Gastrocnemius medialis (tissue), 4 donors: Measurements from ENCODE around the gene PPCS.

Experiments used
- CTCF ChIP-seq, 5 experiments: fragments of 450-650 bp in 3 of 5; fragments of 200-600 bp in 2 of 5; sonication (generic) in 2 of 5; IDR thresholded peaks in 4 of 5; conservative IDR thresholded peaks in 1 of 5; 1 replicate in 4 of 5; 2 replicates in 1 of 5; pipeline ENCODE4 v1.5.1; 2016 to 2019; ENCODE audit warnings: antibody characterized with exemption in 5 of 5, mild to moderate bottlenecking in 3 of 5, moderate library complexity in 3 of 5
- POLR2A ChIP-seq, 2 donors: fragments of 450-650 bp; IDR thresholded peaks; one replicate each; pipeline ENCODE4 v1.6.1; 2017; ENCODE audit warnings: antibody characterized with exemption in 2 of 2, mild to moderate bottlenecking in 2 of 2, moderate library complexity in 2 of 2

GRCh38 chr1:42456010-42456753 is at the start of gene PPCS, which contains the start of gene ZMYND12:
- TF ChIP-seq CTCF (IDR thresholded peaks at IDR 0.05 in 4 of 5, conservative IDR thresholded peaks at IDR 0.05 in 1 of 5) (peak in 3 of 5 experiments; percentile 13 to 35 (median 16)), POLR2A (IDR thresholded peaks at IDR 0.05) (peak in 1 of 2 donors; percentile 66)
